Measurements from ENCODE around the gene ENO2.

- TF ChIP-seq CTCF (IDR thresholded peaks at IDR 0.05), result no peak
- no peak for TF ChIP-seq POLR2A (IDR thresholded peaks at IDR 0.05)
These were observed 34.7 kb downstream of the ENO2 start for GRCh38 chr12:6948873-6949594.
